CD8-positive, alpha-beta memory T cell (primary cell): Measurements from ENCODE around the gene EIF2AK3. TPM values are rescaled to one million over a fixed set of nuclear protein-coding genes. Genes with fewer than 3 reads are reported as not detected.

Experiments used
- CTCF ChIA-PET: fragments of 350-600 bp; sonication (Branson Sonifier 250); formaldehyde crosslinking; loops from one replicate; lab custom pipeline; 2021; ENCODE audit warnings: antibody characterized with exemption; lab: Charles Lee
- POLR2A ChIA-PET: fragments of 350-600 bp; sonication (Branson Sonifier 250); formaldehyde crosslinking; loops from one replicate; lab custom pipeline; 2021; ENCODE audit warnings: antibody characterized with exemption; lab: Charles Lee
- DNase-seq, 5 donors: peaks; one replicate each; pipeline versions ENCODE4 v3.0.0 to v3.0.0-alpha.2; 2020 to 2022; ENCODE audit warnings: mixed read lengths in 1 of 5
- H3K27ac ChIP-seq: one replicate; pipeline ENCODE4 v1.7.0; 2013; ENCODE audit warnings: low read depth, mild to moderate bottlenecking, low read length, moderate library complexity
- H3K27me3 ChIP-seq: 2 replicates; pipeline ENCODE4 v1.7.0; 2013; ENCODE audit warnings: low read length, mild to moderate bottlenecking; ENCODE audit not compliant: insufficient read depth, poor library complexity, severe bottlenecking
- H3K36me3 ChIP-seq: 2 replicates; pipeline ENCODE4 v1.7.0; 2013; ENCODE audit warnings: mild to moderate bottlenecking, low read length, moderate library complexity; ENCODE audit not compliant: insufficient read depth
- H3K4me1 ChIP-seq: 2 replicates; pipeline ENCODE4 v1.7.0; 2013; ENCODE audit warnings: mild to moderate bottlenecking, low read length, moderate library complexity; ENCODE audit not compliant: insufficient read depth
- H3K4me3 ChIP-seq: 2 replicates; pipeline ENCODE4 v1.7.0; 2013; ENCODE audit warnings: mild to moderate bottlenecking, low read length
- H3K9me3 ChIP-seq: 2 replicates; pipeline ENCODE4 v1.7.0; 2013; ENCODE audit warnings: mild to moderate bottlenecking, low read length
- H3K27ac Mint-ChIP-seq, 8 donors: one replicate each; pipeline ENCODE4 v1.8.0; 2020 to 2021; ENCODE audit warnings: mixed read lengths in 8 of 8, mild to moderate bottlenecking in 6 of 8, inconsistent platforms in 3 of 8, moderate library complexity in 3 of 8
- H3K27me3 Mint-ChIP-seq, 2 donors: one replicate each; pipeline ENCODE4 v1.8.0; 2020 to 2021; ENCODE audit warnings: mixed read lengths in 2 of 2, mild to moderate bottlenecking in 1 of 2, moderate library complexity in 1 of 2
- H3K36me3 Mint-ChIP-seq, 3 donors: one replicate each; pipeline ENCODE4 v1.8.0; 2020 to 2021; ENCODE audit warnings: mixed read lengths in 3 of 3, inconsistent platforms in 1 of 3, mild to moderate bottlenecking in 1 of 3
- H3K4me1 Mint-ChIP-seq, 3 donors: one replicate each; pipeline ENCODE4 v1.8.0; 2020 to 2021; ENCODE audit warnings: mixed read lengths in 3 of 3, inconsistent platforms in 1 of 3, mild to moderate bottlenecking in 1 of 3
- H3K4me3 Mint-ChIP-seq, 7 donors: one replicate each; pipeline ENCODE4 v1.8.0; 2020 to 2021; ENCODE audit warnings: mixed read lengths in 7 of 7, mild to moderate bottlenecking in 6 of 7, moderate library complexity in 4 of 7, inconsistent platforms in 2 of 7
- H3K9me3 Mint-ChIP-seq, 5 donors: one replicate each; pipeline ENCODE4 v1.8.0; 2020 to 2022; ENCODE audit warnings: mixed read lengths in 5 of 5, mild to moderate bottlenecking in 3 of 5, moderate library complexity in 2 of 5, inconsistent platforms in 1 of 5
- polyA plus RNA-seq: library from polyadenylated mRNA; unstranded; fragments of 300-500 nt; fragmentation: Illumina TruSeq; gene quantifications from one replicate; pipeline ENCODE4 v1.2.3, GENCODE V29; 2021
- total RNA-seq, 2 experiments: library from RNA; stranded (reverse); gene quantifications; one replicate each; pipeline ENCODE4 v1.2.3, GENCODE V29; 2021

EIF2AK3 gene
- total and polyA plus RNA-seq, 3 experiments from 2014 or later: 10.2 to 15.0 (median 13.0) TPM

GRCh38 chr2:88660622-88661021 lies 33.4 kb upstream of the EIF2AK3 start:
- Mint-ChIP-seq H3K36me3 (no peaks in the 10 kb centered on the region), H3K9me3 (no peaks in the 10 kb centered on the region), H3K27ac (peak overlapping the region in 2 of 8 donors; percentile 2 to 21), H3K4me3 (no peak overlapping the region), H3K27me3 (peaks cover 0 to 2% of the 10 kb centered on the region in 2 donors), H3K4me1 (no peaks in the 10 kb centered on the region)
- ChIA-PET CTCF (no interaction called here), POLR2A (no interaction called here)
- DNase-seq: no peak
- no peaks in the 10 kb centered on the region for H3K4me1 ChIP-seq
- H3K36me3 ChIP-seq: no peaks in the 10 kb centered on the region
- no peak overlapping the region for H3K27ac ChIP-seq
- H3K9me3 ChIP-seq: no peaks in the 10 kb centered on the region
- H3K4me3 ChIP-seq: no peak overlapping the region
- no peaks in the 10 kb centered on the region for H3K27me3 ChIP-seq

GRCh38 chr2:88659538-88659915 lies 32.3 kb upstream of the EIF2AK3 start:
- CTCF ChIA-PET: interaction anchor here (4.1 kb wide), 1 partner anchor 11 kb away, joined by 19 read pairs; no protein-coding TSS in a partner anchor
- Mint-ChIP-seq H3K36me3 (no peaks in the 10 kb centered on the region), H3K9me3 (no peaks in the 10 kb centered on the region), H3K27me3 (peaks cover 0 to 2% of the 10 kb centered on the region in 2 donors), H3K4me1 (no peaks in the 10 kb centered on the region), H3K4me3 (no peak overlapping the region), H3K27ac (no peak overlapping the region)
- peak overlapping the region; percentile 40 for H3K27ac ChIP-seq
- no peaks in the 10 kb centered on the region for H3K36me3 ChIP-seq
- no peaks in the 10 kb centered on the region for H3K27me3 ChIP-seq
- no peak overlapping the region for H3K4me3 ChIP-seq
- POLR2A ChIA-PET: no interaction called here
- no peak for DNase-seq
- no peaks in the 10 kb centered on the region for H3K9me3 ChIP-seq
- no peaks in the 10 kb centered on the region for H3K4me1 ChIP-seq

GRCh38 chr2:88658881-88659537 lies 31.7 kb upstream of the EIF2AK3 start:
- ChIA-PET POLR2A (no interaction called here), CTCF (interaction anchor here (1.3 to 4.1 kb wide), 2 partner anchors 12 to 33 kb away, joined by 3 to 19 read pairs; partner anchors contain the start of gene RPIA)
- Mint-ChIP-seq H3K4me1 (no peaks in the 10 kb centered on the region), H3K36me3 (no peaks in the 10 kb centered on the region), H3K27me3 (peaks cover 0 to 2% of the 10 kb centered on the region in 2 donors), H3K27ac (no peak overlapping the region), H3K9me3 (no peaks in the 10 kb centered on the region), H3K4me3 (no peak overlapping the region)
- no peaks in the 10 kb centered on the region for H3K4me1 ChIP-seq
- no peak for DNase-seq
- no peaks in the 10 kb centered on the region for H3K27me3 ChIP-seq
- peak overlapping the region; percentile 40 for H3K27ac ChIP-seq
- H3K4me3 ChIP-seq: no peak overlapping the region
- no peaks in the 10 kb centered on the region for H3K36me3 ChIP-seq
- H3K9me3 ChIP-seq: no peaks in the 10 kb centered on the region

GRCh38 chr2:88658326-88658725 lies 31.1 kb upstream of the EIF2AK3 start:
- Histone ChIP-seq H3K36me3 (no peaks in the 10 kb centered on the region), H3K4me1 (no peaks in the 10 kb centered on the region), H3K4me3 (no peak overlapping the region), H3K9me3 (no peaks in the 10 kb centered on the region), H3K27me3 (no peaks in the 10 kb centered on the region), H3K27ac (no peak overlapping the region)
- H3K27me3 Mint-ChIP-seq: no peaks in the 10 kb centered on the region
- no peak for DNase-seq
- H3K4me1 Mint-ChIP-seq: no peaks in the 10 kb centered on the region
- ChIA-PET POLR2A (interaction anchor here (0.5 kb wide), 1 partner anchor 9 kb away, joined by 7 read pairs; no protein-coding TSS in a partner anchor), CTCF (interaction anchor here (0.8 to 4.1 kb wide), 3 partner anchors 12 to 33 kb away, joined by 3 to 19 read pairs (median 3); partner anchors contain the start of gene RPIA)
- H3K9me3 Mint-ChIP-seq: no peaks in the 10 kb centered on the region
- no peak overlapping the region for H3K4me3 Mint-ChIP-seq
- no peaks in the 10 kb centered on the region for H3K36me3 Mint-ChIP-seq
- no peak overlapping the region for H3K27ac Mint-ChIP-seq

GRCh38 chr2:88657131-88657530 lies 29.9 kb upstream of the EIF2AK3 start:
- POLR2A ChIA-PET: no interaction called here
- H3K4me3 Mint-ChIP-seq: no peak overlapping the region

GRCh38 chr2:88656690-88657089 lies 29.4 kb upstream of the EIF2AK3 start:
- no peak for DNase-seq
- Histone ChIP-seq H3K36me3 (no peaks in the 10 kb centered on the region), H3K27ac (no peak overlapping the region), H3K4me1 (no peaks in the 10 kb centered on the region), H3K4me3 (no peak overlapping the region), H3K27me3 (no peaks in the 10 kb centered on the region), H3K9me3 (no peaks in the 10 kb centered on the region)
- ChIA-PET CTCF (interaction anchor here (4.1 kb wide), 1 partner anchor 14 kb away, joined by 19 read pairs; no protein-coding TSS in a partner anchor), POLR2A (no interaction called here)
- H3K4me1 Mint-ChIP-seq: peaks cover 0 to 2% (median 0%) of the 10 kb centered on the region in 3 donors
- no peaks in the 10 kb centered on the region for H3K27me3 Mint-ChIP-seq
- H3K36me3 Mint-ChIP-seq: no peaks in the 10 kb centered on the region
- H3K9me3 Mint-ChIP-seq: no peaks in the 10 kb centered on the region
- no peak overlapping the region for H3K27ac Mint-ChIP-seq
- no peak overlapping the region for H3K4me3 Mint-ChIP-seq

More at GRCh38 chr2:88657131-88657530, 29.9 kb upstream of the EIF2AK3 start:
- Histone ChIP-seq H3K36me3 (no peaks in the 10 kb centered on the region), H3K4me3 (no peak overlapping the region), H3K9me3 (no peaks in the 10 kb centered on the region), H3K27ac (no peak overlapping the region), H3K27me3 (no peaks in the 10 kb centered on the region), H3K4me1 (no peaks in the 10 kb centered on the region)
- H3K36me3 Mint-ChIP-seq: no peaks in the 10 kb centered on the region
- H3K9me3 Mint-ChIP-seq: no peaks in the 10 kb centered on the region
- no peak for DNase-seq
- no peaks in the 10 kb centered on the region for H3K4me1 Mint-ChIP-seq
- H3K27ac Mint-ChIP-seq: no peak overlapping the region
- H3K27me3 Mint-ChIP-seq: no peaks in the 10 kb centered on the region
- CTCF ChIA-PET: interaction anchor here (4.1 kb wide), 1 partner anchor 14 kb away, joined by 19 read pairs; no protein-coding TSS in a partner anchor

GRCh38 chr2:88654714-88655113 lies 27.4 kb upstream of the EIF2AK3 start:
- Histone ChIP-seq H3K4me3 (no peak overlapping the region), H3K27me3 (no peaks in the 10 kb centered on the region), H3K9me3 (no peaks in the 10 kb centered on the region), H3K27ac (no peak overlapping the region), H3K4me1 (no peaks in the 10 kb centered on the region), H3K36me3 (no peaks in the 10 kb centered on the region)
- Mint-ChIP-seq H3K4me1 (peaks cover 0 to 2% (median 0%) of the 10 kb centered on the region in 3 donors), H3K4me3 (no peak overlapping the region), H3K27me3 (peaks cover 0 to 2% of the 10 kb centered on the region in 2 donors), H3K9me3 (no peaks in the 10 kb centered on the region), H3K27ac (no peak overlapping the region), H3K36me3 (no peaks in the 10 kb centered on the region)
- ChIA-PET CTCF (interaction anchor here (2.1 kb wide), 1 partner anchor 14 kb away, joined by 5 read pairs; no protein-coding TSS in a partner anchor), POLR2A (no interaction called here)
- no peak for DNase-seq

GRCh38 chr2:88651646-88652045 lies 24.4 kb upstream of the EIF2AK3 start:
- no peaks in the 10 kb centered on the region for H3K36me3 Mint-ChIP-seq
- Histone ChIP-seq H3K4me1 (no peaks in the 10 kb centered on the region), H3K27ac (no peak overlapping the region), H3K36me3 (no peaks in the 10 kb centered on the region), H3K27me3 (no peaks in the 10 kb centered on the region), H3K9me3 (no peaks in the 10 kb centered on the region), H3K4me3 (no peak overlapping the region)
- no peak for DNase-seq
- no peaks in the 10 kb centered on the region for H3K9me3 Mint-ChIP-seq
- peaks cover 0 to 2% of the 10 kb centered on the region in 2 donors for H3K27me3 Mint-ChIP-seq
- POLR2A ChIA-PET: no interaction called here
- H3K27ac Mint-ChIP-seq: no peak overlapping the region
- H3K4me3 Mint-ChIP-seq: no peak overlapping the region
- CTCF ChIA-PET: interaction anchor here (0.9 to 1.5 kb wide), 2 partner anchors 14 to 20 kb away, joined by 3 to 4 read pairs; no protein-coding TSS in a partner anchor
- peaks cover 0 to 2% (median 0%) of the 10 kb centered on the region in 3 donors for H3K4me1 Mint-ChIP-seq
